Measurements from ENCODE around the gene HSP90AB1.

Gene HSP90AB1

GRCh38 chr6:44255871-44256774 lies 9.2 kb downstream of the HSP90AB1 start:
- no peak for DNase-seq (ENCODE audit: low spot score)

GRCh38 chr6:44256775-44257024 lies 9.8 kb downstream of the HSP90AB1 start:
- peak; percentile 64 for DNase-seq (ENCODE audit: low spot score)

GRCh38 chr6:44257025-44257752 lies 10.3 kb downstream of the HSP90AB1 start, which contains the start of gene SLC35B2:
TSS of gene SLC35B2 (minus strand) at chr6:44257528. CDS start at chr6:44257410, 118 bp downstream.
- DNase-seq (ENCODE audit: low spot score): peak; percentile 94

GRCh38 chr6:44257753-44258324 lies 10.9 kb downstream of the HSP90AB1 start:
- DNase-seq (ENCODE audit: low spot score): no peak

- no peak for DNase-seq (ENCODE audit: low spot score)
These were observed 11.5 kb downstream of the HSP90AB1 start for GRCh38 chr6:44258325-44258863.

GRCh38 chr6:44258921-44259320 lies 12.0 kb downstream of the HSP90AB1 start:
- DNase-seq (ENCODE audit: low spot score): no peak

- no peak for DNase-seq (ENCODE audit: low spot score)
These were observed 13.1 kb downstream of the HSP90AB1 start for GRCh38 chr6:44260011-44260410.

- no peak for DNase-seq (ENCODE audit: low spot score)
These were observed 13.8 kb downstream of the HSP90AB1 start for GRCh38 chr6:44260451-44261297.

GRCh38 chr6:44261581-44261980 lies 14.7 kb downstream of the HSP90AB1 start:
- DNase-seq (ENCODE audit: low spot score): no peak

- DNase-seq (ENCODE audit: low spot score): no peak
These were observed 15.8 kb downstream of the HSP90AB1 start for GRCh38 chr6:44262467-44263353.

GRCh38 chr6:44263354-44264100 lies 16.6 kb downstream of the HSP90AB1 start:
- no peak for DNase-seq (ENCODE audit: low spot score)

GRCh38 chr6:44264154-44265006 lies 17.5 kb downstream of the HSP90AB1 start:
- DNase-seq (ENCODE audit: low spot score): no peak

GRCh38 chr6:44265007-44265721 lies 18.3 kb downstream of the HSP90AB1 start, which contains the start of gene NFKBIE:
TSS of gene NFKBIE (minus strand) at chr6:44265551. CDS start at chr6:44265346, 205 bp downstream.
- DNase-seq (ENCODE audit: low spot score): peak; percentile 98

GRCh38 chr6:44265722-44266233 lies 18.9 kb downstream of the HSP90AB1 start:
- DNase-seq (ENCODE audit: low spot score): no peak

GRCh38 chr6:44266347-44266746 lies 19.4 kb downstream of the HSP90AB1 start:
- no peak for DNase-seq (ENCODE audit: low spot score)

GRCh38 chr6:44267252-44267651 lies 20.4 kb downstream of the HSP90AB1 start:
- DNase-seq (ENCODE audit: low spot score): no peak

GRCh38 chr6:44268095-44268628 lies 21.3 kb downstream of the HSP90AB1 start:
- DNase-seq (ENCODE audit: low spot score): peak; percentile 64

Data from AG20443 (cell line).